Calu3 (cell line): Measurements from ENCODE around the gene HSPA13. TPM values are rescaled to one million over a fixed set of nuclear protein-coding genes. Genes with fewer than 3 reads are reported as not detected.

Experiments
- Bru-seq: library from RNA; stranded (reverse); fragments of 400-500 nt; gene quantifications from one replicate; lab custom pipeline; 2021; lab: Mats Ljungman, UMichigan
- BruChase-seq, 2 experiments: library from RNA; stranded (reverse); fragments of 400-500 nt; gene quantifications; one replicate each; lab custom pipeline; 2021; lab: Mats Ljungman, UMichigan
- BruUV-seq: library from RNA; stranded (reverse); fragments of 400-500 nt; replicated peaks from 2 replicates; lab custom pipeline; 2021; lab: Mats Ljungman, UMichigan
- CTCF ChIA-PET: fragments of 300-600 bp; sonication (Branson Sonifier 250); formaldehyde crosslinking; loops from one replicate; lab custom pipeline; 2022; ENCODE audit warnings: antibody characterized with exemption; lab: Charles Lee
- DNase-seq: peaks from one replicate; pipeline ENCODE4 v3.0.0; 2022
- H3K27ac Mint-ChIP-seq: one replicate; pipeline ENCODE4 v1.8.0; 2022; ENCODE audit warnings: mixed read lengths; ENCODE audit not compliant: unreplicated experiment
- H3K27me3 Mint-ChIP-seq: one replicate; pipeline ENCODE4 v1.8.0; 2022; ENCODE audit warnings: mixed read lengths; ENCODE audit not compliant: unreplicated experiment
- H3K36me3 Mint-ChIP-seq: one replicate; pipeline ENCODE4 v1.8.0; 2022; ENCODE audit warnings: mild to moderate bottlenecking, moderate library complexity, mixed read lengths; ENCODE audit not compliant: insufficient read depth, unreplicated experiment
- H3K4me1 Mint-ChIP-seq: one replicate; pipeline ENCODE4 v1.8.0; 2022; ENCODE audit warnings: mild to moderate bottlenecking, low read depth, mixed read lengths; ENCODE audit not compliant: unreplicated experiment
- H3K4me3 Mint-ChIP-seq: one replicate; pipeline ENCODE4 v1.8.0; 2022; ENCODE audit warnings: mild to moderate bottlenecking, low read depth, moderate library complexity, mixed read lengths; ENCODE audit not compliant: unreplicated experiment
- H3K9me3 Mint-ChIP-seq: one replicate; pipeline ENCODE4 v1.8.0; 2022; ENCODE audit warnings: low read depth, mixed read lengths; ENCODE audit not compliant: unreplicated experiment
- intact Hi-C: fragments of 100-400 bp; cut with micrococcal nuclease; formaldehyde crosslinking; loops from one replicate; pipeline ENCODE4 v1.10.0; 2022; ENCODE audit not compliant: unreplicated experiment
- long read RNA-seq: library from polyadenylated mRNA; stranded (forward); transcript quantifications from one replicate; pipeline ENCODE4 v2.0.0, GENCODE V29; 2022
- total RNA-seq: library from RNA; stranded (reverse); gene quantifications from 2 replicates; pipeline ENCODE4 v1.2.3, GENCODE V29; 2022
- TF ChIP-seq, protein P1 (sequence below): fragments of 200-600 bp; IDR thresholded peaks from one replicate; pipeline ENCODE4 v1.8.0; 2022; ENCODE audit warnings: antibody characterized with exemption; ENCODE audit not compliant: unreplicated experiment

The HSPA13 gene, protein sequence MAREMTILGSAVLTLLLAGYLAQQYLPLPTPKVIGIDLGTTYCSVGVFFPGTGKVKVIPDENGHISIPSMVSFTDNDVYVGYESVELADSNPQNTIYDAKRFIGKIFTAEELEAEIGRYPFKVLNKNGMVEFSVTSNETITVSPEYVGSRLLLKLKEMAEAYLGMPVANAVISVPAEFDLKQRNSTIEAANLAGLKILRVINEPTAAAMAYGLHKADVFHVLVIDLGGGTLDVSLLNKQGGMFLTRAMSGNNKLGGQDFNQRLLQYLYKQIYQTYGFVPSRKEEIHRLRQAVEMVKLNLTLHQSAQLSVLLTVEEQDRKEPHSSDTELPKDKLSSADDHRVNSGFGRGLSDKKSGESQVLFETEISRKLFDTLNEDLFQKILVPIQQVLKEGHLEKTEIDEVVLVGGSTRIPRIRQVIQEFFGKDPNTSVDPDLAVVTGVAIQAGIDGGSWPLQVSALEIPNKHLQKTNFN
- total RNA-seq (31.9 and 36.6 TPM in 2 replicates), Bru-seq, nascent RNA (percentile 83 among the genes with signal in this experiment), BruChase-seq, experiment 1, labeled RNA remaining after a 6-hour chase (percentile 98 among the genes with signal in this experiment), BruChase-seq, experiment 2, labeled RNA remaining after a 2-hour chase (percentile 97 among the genes with signal in this experiment)
- long read RNA-seq, transcript HSPA13-201 (5 exons, 3,986 nt): major isoform, 43 of 44 reads
- long read RNA-seq, partial matches to known transcripts: 0 of 44 reads
- long read RNA-seq, other reads (novel, unspliced or antisense): 1 of 44 reads

DNA sequence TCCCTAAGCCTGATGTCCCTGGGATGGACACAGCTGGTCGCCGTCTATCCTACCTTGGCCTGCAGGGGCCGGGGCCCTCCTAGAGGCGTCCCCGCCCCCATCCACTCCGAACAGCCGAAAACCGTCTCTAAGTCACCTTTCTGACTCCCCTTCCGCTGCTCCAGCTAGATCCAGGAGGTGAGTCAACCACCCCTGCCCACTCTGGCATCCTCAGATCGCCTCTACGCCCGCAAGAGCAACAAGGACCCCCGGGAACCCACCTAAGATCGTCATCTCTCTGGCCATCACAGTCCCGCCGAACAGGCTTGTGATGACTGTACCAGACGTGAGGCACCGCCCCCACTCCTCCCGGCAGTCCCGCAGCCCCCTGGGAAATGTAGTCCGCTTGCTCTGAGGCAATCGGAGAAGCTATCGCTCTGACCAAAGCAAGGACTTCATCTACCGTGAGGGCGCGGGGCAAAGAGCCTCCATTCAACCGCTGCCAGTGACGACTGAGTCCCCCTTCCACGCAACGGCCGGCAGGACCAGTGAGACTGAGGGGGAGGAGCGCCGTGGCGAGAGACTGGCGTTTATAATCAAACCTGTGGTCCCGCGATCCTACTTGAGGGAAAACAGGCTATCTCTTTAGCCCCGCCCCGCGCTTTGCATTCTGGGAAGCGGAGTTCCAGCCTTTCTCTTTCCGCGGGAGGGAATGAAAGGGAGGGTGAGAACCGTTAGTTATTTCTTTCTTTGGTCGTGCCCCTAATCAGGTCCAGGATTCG is at the start of gene HSPA13:
TSS of gene HSPA13 (minus strand) at position 312 of the 761 bp plus-strand sequence. CDS start at position 285, 27 bp downstream.
- H3K27ac Mint-ChIP-seq: peak within 1 kb of the TSS; percentile 97
- peak within 1 kb of the TSS; percentile 97 for H3K4me3 Mint-ChIP-seq
- BruUV-seq: no TSS peak
- H3K4me1 Mint-ChIP-seq: no peaks in the 10 kb centered on the region
- intact Hi-C loops: loop anchor here (5.0 kb wide), 1 partner anchor 76 kb away; no protein-coding TSS in a partner anchor
- H3K9me3 Mint-ChIP-seq: no peaks in the 10 kb centered on the region
- CTCF ChIA-PET: interaction anchor here (1.5 kb wide), 1 partner anchor 76 kb away, joined by 5 read pairs; no protein-coding TSS in a partner anchor
- TF ChIP-seq, protein P1, sequence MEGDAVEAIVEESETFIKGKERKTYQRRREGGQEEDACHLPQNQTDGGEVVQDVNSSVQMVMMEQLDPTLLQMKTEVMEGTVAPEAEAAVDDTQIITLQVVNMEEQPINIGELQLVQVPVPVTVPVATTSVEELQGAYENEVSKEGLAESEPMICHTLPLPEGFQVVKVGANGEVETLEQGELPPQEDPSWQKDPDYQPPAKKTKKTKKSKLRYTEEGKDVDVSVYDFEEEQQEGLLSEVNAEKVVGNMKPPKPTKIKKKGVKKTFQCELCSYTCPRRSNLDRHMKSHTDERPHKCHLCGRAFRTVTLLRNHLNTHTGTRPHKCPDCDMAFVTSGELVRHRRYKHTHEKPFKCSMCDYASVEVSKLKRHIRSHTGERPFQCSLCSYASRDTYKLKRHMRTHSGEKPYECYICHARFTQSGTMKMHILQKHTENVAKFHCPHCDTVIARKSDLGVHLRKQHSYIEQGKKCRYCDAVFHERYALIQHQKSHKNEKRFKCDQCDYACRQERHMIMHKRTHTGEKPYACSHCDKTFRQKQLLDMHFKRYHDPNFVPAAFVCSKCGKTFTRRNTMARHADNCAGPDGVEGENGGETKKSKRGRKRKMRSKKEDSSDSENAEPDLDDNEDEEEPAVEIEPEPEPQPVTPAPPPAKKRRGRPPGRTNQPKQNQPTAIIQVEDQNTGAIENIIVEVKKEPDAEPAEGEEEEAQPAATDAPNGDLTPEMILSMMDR: no peak
- no peaks in the 10 kb centered on the region for H3K27me3 Mint-ChIP-seq
- H3K36me3 Mint-ChIP-seq: peaks cover 31% of the 10 kb centered on the region
- DNase-seq: peak; percentile 95

DNA sequence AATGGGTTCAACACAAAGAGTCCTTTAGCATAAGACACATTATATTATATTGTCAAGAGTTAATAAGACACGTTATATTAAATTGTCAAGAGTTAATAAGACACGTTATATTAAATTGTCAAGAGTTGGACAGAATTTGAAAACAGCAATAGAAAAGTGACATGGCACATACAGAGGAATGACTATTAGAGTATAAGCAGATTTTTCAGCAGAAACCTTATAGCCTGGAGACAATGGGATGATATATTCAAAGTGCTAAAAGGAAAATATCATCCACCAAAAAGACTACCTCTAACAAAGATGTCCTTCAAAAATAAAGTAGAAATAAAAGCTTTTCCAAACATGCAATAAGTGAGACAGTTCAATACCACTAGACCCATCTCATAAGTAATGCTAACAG is 36.0 kb upstream of the HSPA13 start:
- H3K4me3 Mint-ChIP-seq: no peak overlapping the region
- intact Hi-C loops: no loop called here
- H3K27ac Mint-ChIP-seq: no peak overlapping the region
- CTCF ChIA-PET: no interaction called here
- TF ChIP-seq, protein P1: no peak
- H3K27me3 Mint-ChIP-seq: no peaks in the 10 kb centered on the region
- H3K4me1 Mint-ChIP-seq: no peaks in the 10 kb centered on the region
- H3K36me3 Mint-ChIP-seq: no peaks in the 10 kb centered on the region
- BruUV-seq: no TSS peak
- peaks cover 5% of the 10 kb centered on the region for H3K9me3 Mint-ChIP-seq
- no peak for DNase-seq

DNA sequence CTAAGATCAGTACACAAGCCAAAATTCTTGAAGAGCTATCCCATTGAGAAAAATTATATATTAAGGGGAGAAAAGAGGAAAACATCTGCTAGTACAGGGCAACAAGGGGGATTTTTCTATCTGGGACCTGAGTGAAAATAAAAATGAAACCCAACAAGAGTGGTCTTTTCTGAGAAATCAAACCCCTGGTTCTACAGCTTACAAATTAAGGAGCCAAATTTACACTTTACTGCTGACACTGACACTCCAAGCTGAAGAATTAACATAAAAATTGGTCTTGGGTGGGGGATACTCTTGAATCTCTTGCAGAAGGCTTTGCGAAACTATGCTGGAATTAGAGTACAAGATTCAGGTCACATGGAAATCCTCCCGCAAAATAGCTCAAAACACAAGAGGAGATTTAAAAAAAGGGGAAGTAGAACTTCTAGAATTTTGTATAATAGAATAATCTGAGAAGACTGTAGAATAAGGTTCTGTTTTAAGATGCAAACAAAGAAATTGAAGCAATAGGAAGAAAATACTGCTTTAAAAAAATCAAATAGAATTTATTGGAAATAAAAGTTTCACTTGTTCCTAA is 32.1 kb upstream of the HSPA13 start:
- Mint-ChIP-seq H3K27ac (no peak overlapping the region), H3K4me3 (no peak overlapping the region), H3K27me3 (no peaks in the 10 kb centered on the region), H3K4me1 (no peaks in the 10 kb centered on the region), H3K9me3 (peaks cover 5% of the 10 kb centered on the region), H3K36me3 (no peaks in the 10 kb centered on the region)
- intact Hi-C loops: no loop called here
- DNase-seq: no peak
- TF ChIP-seq, protein P1: no peak
- CTCF ChIA-PET: interaction anchor here (0.6 to 0.7 kb wide), 2 partner anchors 193 to 1331 kb away, joined by 3 to 4 read pairs; no protein-coding TSS in a partner anchor
- BruUV-seq: no TSS peak

DNA sequence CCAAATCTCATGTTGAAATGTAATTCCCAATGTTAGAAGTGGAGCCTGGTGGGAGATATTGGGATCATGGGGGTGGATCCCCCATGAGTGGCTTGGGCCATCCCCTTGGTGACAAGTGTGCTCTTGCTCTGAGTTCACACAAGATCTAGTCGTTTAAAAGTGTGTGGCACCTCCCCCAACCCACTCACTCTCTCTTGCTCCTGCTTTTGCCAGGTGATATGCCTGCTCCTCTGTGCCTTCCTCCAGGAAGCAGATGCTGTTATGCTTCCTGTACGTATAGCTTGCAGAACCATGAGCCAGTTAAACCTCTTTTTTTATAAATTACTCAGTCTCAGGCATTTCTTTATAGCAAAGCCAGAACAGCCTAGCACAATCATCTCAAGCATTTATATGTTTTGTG is 23.0 kb upstream of the HSPA13 start:
- no peaks in the 10 kb centered on the region for H3K27me3 Mint-ChIP-seq
- H3K9me3 Mint-ChIP-seq: no peaks in the 10 kb centered on the region
- TF ChIP-seq, protein P1: no peak
- no peak overlapping the region for H3K4me3 Mint-ChIP-seq
- BruUV-seq: no TSS peak
- CTCF ChIA-PET: no interaction called here
- no peaks in the 10 kb centered on the region for H3K4me1 Mint-ChIP-seq
- no peaks in the 10 kb centered on the region for H3K36me3 Mint-ChIP-seq
- intact Hi-C loops: no loop called here
- no peak for DNase-seq
- no peak overlapping the region for H3K27ac Mint-ChIP-seq
